Measurements from ENCODE around the gene TMEM223. TPM values are rescaled to one million over a fixed set of nuclear protein-coding genes. Genes with fewer than 3 reads are reported as not detected.

The TMEM223 gene
- total and polyA plus RNA-seq, 9 of the 15 experiments (the other 6 are each of a cell fraction or from before 2014, with no cell fraction given) = 5.9 to 34.5 (median 19.6) TPM

DNA sequence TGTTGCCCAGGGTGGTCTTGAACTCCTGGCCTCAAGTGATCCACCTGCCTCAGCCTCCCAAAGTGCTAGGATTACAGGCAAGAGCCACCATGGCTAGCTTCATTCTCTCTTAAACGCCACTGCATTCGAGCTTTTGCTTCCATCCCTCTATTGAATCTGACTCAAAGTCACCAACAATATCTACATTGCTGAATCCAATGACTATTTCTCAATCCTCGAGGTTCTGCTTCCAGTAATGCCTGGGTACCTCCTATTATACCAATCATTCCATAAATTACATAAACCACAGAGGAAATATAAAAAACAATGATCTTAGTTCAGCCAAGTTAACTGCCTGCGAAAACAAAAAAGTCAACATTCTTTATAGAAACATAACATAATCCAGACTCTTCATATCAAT is 25.3 kb upstream of the TMEM223 start (continued):
- TF ChIP-seq, protein P1, sequence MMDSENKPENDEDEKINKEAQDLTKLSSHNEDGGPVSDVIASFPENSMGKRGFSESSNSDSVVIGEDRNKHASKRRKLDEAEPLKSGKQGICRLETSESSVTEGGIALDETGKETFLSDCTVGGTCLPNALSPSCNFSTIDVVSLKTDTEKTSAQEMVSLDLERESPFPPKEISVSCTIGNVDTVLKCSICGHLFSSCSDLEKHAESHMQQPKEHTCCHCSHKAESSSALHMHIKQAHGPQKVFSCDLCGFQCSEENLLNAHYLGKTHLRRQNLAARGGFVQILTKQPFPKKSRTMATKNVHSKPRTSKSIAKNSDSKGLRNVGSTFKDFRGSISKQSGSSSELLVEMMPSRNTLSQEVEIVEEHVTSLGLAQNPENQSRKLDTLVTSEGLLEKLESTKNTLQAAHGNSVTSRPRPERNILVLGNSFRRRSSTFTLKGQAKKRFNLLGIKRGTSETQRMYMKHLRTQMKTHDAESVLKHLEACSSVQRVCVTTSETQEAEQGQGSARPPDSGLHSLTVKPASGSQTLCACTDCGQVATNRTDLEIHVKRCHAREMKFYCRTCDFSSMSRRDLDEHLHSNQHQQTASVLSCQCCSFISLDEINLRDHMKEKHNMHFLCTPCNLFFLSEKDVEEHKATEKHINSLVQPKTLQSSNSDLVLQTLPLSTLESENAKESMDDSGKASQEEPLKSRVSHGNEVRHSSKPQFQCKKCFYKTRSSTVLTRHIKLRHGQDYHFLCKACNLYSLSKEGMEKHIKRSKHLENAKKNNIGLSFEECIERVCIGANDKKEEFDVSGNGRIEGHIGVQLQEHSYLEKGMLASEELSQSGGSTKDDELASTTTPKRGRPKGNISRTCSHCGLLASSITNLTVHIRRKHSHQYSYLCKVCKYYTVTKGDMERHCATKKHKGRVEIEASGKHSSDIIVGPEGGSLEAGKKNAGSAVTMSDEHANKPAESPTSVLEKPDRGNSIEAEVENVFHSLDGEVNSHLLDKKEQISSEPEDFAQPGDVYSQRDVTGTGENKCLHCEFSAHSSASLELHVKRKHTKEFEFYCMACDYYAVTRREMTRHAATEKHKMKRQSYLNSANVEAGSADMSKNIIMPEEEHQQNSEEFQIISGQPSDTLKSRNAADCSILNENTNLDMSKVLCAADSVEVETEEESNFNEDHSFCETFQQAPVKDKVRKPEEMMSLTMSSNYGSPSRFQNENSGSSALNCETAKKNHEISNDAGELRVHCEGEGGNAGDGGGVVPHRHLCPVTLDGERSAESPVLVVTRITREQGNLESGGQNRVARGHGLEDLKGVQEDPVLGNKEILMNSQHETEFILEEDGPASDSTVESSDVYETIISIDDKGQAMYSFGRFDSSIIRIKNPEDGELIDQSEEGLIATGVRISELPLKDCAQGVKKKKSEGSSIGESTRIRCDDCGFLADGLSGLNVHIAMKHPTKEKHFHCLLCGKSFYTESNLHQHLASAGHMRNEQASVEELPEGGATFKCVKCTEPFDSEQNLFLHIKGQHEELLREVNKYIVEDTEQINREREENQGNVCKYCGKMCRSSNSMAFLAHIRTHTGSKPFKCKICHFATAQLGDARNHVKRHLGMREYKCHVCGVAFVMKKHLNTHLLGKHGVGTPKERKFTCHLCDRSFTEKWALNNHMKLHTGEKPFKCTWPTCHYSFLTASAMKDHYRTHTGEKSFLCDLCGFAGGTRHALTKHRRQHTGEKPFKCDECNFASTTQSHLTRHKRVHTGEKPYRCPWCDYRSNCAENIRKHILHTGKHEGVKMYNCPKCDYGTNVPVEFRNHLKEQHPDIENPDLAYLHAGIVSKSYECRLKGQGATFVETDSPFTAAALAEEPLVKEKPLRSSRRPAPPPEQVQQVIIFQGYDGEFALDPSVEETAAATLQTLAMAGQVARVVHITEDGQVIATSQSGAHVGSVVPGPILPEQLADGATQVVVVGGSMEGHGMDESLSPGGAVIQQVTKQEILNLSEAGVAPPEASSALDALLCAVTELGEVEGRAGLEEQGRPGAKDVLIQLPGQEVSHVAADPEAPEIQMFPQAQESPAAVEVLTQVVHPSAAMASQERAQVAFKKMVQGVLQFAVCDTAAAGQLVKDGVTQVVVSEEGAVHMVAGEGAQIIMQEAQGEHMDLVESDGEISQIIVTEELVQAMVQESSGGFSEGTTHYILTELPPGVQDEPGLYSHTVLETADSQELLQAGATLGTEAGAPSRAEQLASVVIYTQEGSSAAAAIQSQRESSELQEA (IDR thresholded peaks at IDR 0.05; ENCODE audit: low read depth) = no peak
- TF ChIP-seq BCOR (IDR thresholded peaks at IDR 0.05) (no peak), GTF2F1 (IDR thresholded peaks at IDR 0.05; ENCODE audit: low read depth, low read length) (no peak)

Measured in K562 (cell line).